PC-9 (cell line): ENCODE results near the gene C2orf74.

Experiments
- EZH2 ChIP-seq: fragments of 200-600 bp; sonication (generic); IDR thresholded peaks from 2 replicates; pipeline ENCODE4 v1.8.0; 2017; ENCODE audit warnings: antibody characterized with exemption, low read depth
- TF ChIP-seq, protein P1 (sequence below): fragments of 200-600 bp; sonication (generic); conservative IDR thresholded peaks from 2 replicates; pipeline ENCODE4 v1.6.1; 2017; ENCODE audit warnings: mixed run types, antibody characterized with exemption, mild to moderate bottlenecking, moderate library complexity

GRCh38 chr2:61125798-61126197 lies 36.2 kb upstream of the C2orf74 start:
- TF ChIP-seq, protein P1, sequence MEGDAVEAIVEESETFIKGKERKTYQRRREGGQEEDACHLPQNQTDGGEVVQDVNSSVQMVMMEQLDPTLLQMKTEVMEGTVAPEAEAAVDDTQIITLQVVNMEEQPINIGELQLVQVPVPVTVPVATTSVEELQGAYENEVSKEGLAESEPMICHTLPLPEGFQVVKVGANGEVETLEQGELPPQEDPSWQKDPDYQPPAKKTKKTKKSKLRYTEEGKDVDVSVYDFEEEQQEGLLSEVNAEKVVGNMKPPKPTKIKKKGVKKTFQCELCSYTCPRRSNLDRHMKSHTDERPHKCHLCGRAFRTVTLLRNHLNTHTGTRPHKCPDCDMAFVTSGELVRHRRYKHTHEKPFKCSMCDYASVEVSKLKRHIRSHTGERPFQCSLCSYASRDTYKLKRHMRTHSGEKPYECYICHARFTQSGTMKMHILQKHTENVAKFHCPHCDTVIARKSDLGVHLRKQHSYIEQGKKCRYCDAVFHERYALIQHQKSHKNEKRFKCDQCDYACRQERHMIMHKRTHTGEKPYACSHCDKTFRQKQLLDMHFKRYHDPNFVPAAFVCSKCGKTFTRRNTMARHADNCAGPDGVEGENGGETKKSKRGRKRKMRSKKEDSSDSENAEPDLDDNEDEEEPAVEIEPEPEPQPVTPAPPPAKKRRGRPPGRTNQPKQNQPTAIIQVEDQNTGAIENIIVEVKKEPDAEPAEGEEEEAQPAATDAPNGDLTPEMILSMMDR = no peak
- no peak for TF ChIP-seq EZH2
